HG02970 (cell line): Measurements from ENCODE around the gene TRAM2.
A peak's percentile ranks its signal among the peaks of the same experiment; 100 is the strongest.

ENCODE experiments used
- ATAC-seq: cut with Tn5 transposase; IDR thresholded peaks from one replicate; pipeline ENCODE4 v1.9.1; 2021; ENCODE audit warnings: mild to moderate bottlenecking, moderate library complexity, moderate number of reproducible peaks; ENCODE audit not compliant: unreplicated experiment, low FRiP score

Gene TRAM2, protein sequence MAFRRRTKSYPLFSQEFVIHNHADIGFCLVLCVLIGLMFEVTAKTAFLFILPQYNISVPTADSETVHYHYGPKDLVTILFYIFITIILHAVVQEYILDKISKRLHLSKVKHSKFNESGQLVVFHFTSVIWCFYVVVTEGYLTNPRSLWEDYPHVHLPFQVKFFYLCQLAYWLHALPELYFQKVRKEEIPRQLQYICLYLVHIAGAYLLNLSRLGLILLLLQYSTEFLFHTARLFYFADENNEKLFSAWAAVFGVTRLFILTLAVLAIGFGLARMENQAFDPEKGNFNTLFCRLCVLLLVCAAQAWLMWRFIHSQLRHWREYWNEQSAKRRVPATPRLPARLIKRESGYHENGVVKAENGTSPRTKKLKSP

DNA sequence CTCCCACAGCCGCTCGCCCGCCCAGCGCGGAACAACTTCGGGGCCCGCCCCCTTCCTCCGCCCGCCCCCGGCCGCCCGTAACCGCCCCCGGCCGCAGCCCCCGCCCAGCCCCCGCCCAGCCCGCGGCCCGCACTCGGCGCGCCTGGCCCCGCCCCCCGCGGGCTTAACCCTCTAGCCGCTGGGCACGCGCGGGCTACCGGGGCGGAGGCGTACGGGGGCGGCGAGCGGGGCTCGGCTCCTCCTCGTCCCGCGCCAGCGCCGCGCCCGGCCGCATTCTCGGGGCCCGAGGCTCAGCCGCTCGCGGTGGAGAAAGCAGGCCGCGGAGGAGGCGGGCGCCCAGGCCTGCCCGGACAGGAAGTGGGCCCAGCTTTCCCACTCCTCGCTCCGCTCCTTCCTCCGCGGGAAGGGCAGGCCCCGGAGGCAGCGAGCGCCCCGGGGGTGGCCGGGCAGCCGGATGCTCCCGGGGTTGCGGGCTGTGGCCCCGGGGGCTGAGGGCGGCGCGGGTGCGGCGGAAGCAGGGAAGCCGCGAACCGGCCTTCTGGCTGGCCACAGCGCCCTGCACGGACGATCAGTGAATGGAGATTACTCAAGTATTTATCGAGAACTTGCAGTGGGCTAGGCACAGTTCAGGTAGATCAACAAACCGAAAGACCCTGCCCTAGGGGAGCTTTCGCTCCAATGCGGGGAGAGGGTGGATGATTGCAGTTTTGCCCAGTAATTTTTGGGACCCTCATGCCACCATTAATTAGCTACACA lies at the start of gene TRAM2:
TRAM2 (minus strand) TSS at position 39 of the 756 bp plus-strand sequence. CDS start 145 bp downstream, outside the sequence.
- peak; percentile 58 for ATAC-seq

DNA sequence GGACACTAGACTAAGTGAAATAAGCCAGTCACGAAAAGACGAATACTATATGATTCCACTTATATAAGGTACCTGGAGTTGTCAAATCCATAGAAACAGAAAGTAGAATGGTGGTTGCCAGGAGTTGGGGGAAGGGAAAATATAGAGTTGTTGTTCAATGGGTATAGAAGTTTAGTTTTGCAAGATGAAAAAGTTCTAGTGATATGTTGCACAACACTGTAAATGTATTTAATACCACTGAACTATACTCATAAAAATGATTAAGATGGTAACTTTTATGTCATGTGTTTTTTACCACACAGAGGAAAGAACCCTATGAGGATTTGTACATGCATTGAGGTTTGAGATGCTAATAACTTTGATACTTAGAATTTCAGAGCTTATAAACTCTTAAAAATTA lies 46.0 kb upstream of the TRAM2 start:
- no peak for ATAC-seq

DNA sequence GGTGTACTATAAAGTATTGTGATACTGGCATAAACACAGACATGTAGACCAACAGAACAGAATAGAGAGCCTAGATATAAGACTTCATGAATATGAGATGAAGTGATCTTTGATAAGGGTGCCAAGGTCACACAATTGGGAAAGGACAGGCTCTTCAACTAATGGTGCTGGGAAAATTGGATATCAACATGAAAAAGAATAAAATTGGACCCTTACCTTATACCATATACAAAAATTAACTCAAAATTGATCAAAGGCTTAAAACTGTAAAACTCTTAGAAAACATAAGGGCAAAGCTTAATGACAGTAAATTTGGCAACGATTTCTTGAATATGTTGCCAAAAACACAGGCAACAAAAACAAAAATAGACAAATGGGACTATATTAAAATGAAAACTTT lies 44.8 kb upstream of the TRAM2 start:
- no peak for ATAC-seq

DNA sequence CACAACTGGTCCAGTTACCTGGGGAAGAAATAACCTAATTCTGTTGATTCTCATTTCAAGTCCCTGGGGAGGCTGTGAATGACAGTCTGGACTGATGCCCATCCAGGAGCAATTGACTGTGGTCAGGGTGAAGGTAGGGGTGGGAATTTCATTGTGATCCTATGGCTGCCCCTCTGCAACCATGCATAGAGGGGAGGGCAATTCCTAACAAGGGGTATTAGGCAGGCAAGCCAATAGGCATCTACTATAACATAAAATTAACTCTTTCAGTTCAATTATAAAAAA lies 44.0 kb upstream of the TRAM2 start:
- ATAC-seq: no peak

DNA sequence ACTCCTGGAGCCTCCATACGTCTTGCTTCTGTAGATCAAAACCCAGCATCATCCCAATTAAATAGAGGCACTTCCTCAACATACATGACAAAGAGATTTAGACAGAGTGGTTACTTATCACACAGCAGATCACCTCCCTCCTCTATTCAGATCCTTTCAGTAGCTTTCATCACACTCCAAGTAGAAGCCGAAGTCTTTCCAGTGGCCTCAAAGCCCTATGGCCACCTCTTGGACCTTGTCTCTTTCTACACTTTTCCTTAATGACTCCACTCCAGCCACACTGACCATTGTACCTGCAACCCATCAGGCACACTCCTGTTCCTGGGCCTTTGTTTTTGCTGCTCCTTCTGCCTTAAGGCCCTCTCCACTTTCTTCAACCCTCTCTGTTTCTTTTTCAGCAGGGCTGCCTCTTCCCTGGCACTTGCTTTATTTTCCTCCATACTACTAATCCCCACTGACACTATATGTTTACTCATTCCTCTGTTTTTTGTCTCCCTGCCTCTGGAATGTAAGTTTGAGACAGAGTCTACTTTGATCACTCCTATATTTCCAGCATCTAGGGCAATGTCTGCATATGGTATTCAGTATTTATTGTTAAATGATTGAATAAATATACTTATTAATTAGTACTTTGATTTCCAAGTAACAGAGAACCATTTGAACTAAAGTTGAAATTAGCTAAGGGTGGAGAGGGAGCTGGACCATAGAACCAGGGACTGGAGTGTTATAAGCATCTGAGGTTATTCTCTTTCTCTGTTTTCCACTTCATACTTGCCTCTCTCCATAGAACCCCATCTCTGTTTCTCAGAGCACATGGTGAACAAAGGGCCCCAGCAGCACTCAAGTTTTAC lies 43.4 kb upstream of the TRAM2 start:
- ATAC-seq: no peak

DNA sequence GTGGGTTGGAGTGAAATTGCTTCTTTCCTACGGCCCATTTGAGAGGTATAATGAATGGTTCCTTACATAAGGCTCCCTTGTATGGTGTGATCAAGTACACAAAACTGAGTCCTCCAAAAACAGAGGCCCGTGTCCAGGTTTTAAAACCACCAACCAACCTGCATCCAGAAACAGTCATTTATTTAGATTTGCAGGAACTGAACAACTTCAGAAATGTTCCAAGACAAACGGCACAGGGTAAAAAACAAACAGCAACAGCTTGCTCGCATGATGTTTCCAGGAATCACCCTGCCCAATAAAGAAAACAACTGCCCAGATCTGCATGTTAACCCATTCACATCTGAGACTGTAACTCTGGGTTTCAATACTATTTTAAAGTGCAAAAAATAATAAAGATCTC lies 40.2 kb upstream of the TRAM2 start:
- no peak for ATAC-seq

DNA sequence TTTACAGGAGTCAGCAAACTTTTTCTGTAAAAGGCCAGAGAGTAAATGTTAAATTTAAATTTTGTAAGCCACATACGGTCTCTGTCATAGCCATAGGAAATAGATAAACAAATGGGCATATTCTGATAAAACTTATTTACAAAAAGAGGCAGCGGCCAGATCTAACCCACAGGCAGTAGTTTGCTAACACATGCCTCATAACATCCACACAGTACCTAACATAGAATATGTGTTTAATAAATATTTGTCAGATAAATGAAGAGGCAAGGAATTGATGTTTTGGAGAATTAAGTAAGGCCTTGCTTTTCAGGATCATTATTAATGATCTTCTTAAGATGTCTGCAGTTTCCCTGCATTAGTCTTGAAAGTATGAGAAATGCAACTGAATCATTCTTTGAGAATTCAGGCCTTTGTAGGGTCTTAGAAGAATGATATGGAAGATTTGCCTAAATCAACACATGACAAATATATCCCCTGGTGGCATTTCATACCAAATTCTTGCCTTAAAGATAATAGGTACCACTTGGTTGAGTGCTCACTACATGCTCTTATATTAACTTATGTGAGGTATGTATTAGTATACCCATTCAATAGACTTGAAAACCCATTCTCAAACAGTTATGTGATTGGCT lies 39.3 kb upstream of the TRAM2 start:
- no peak for ATAC-seq

DNA sequence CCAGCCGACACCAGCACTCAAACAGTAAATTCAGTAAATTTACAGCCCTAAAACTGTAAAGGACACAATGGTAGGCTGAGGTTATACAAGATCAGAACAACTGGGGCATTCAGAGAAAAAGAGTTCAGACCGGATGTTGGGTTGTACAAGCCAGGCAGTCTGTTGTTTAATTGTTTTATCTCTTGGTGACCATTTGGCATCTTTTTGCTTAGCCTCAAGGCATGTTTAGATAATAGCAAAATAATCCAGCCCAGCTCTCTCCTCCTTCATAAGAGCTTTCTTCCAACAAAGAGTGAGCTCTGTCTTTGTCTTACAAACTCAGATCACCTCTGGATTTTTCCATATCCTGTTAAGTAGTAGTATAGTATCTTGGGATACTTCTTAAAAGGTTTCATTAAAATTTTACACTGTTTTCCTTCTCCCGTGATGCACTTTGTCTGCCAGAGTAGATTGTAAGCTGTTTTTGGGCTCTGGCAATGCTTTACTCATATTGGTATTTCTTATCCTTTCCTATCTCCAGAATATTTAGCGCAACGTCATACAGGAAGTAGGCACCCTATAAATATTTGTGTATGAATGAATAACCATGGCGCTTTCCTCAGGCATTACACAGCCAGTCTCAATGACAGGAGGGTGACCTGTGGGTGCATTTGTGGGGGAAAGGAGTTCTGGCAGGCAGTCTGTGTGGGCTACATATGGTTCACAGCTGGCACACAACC lies 35.6 kb upstream of the TRAM2 start:
- no peak for ATAC-seq

DNA sequence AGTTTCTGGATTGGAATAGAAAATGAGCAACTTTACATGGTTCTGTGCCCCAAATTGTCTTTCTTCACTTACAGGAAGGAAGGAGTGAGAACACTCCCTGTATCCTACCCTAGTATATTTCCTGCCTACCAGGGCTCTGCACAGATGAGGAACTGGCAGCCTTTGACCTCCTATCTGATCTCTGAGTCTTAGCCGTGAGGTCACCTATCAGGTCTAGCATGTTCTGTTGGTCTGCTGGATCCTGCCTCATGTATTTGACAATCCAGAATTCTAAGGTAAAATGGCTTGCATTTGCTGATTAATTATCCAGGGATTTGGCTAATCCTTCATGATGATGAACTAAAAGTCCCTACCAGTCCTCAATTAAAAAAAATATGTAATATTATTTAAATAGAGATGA lies 35.0 kb upstream of the TRAM2 start:
- ATAC-seq: no peak

DNA sequence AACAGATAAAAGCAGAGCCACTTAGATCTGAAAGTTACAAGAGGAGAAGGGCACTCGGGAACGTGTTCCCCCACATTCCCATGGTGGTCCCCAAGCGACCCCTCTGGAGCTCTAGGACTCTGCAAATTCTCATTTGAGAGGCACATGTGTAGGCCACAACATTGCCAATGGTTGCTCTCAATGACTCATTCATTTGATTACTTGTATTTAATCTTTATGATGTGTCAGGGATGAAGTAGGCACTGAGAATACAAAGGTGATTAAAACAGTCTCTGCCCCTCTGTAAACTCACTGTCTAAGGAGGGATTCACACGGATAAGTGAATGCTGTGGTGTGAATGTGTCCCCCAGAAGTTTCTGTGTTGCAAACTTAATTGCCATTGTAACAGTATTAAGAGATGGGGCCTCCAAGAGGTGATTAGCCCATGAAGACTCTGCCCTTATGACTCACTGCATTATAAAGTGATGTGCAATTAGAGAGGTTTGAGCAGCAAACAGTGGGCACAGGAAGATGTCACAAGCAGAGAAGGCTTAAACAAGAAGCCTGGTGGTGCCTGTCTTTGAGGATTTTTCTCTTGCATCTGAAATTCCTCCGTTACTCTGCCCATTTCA lies 34.0 kb upstream of the TRAM2 start:
- ATAC-seq: no peak

DNA sequence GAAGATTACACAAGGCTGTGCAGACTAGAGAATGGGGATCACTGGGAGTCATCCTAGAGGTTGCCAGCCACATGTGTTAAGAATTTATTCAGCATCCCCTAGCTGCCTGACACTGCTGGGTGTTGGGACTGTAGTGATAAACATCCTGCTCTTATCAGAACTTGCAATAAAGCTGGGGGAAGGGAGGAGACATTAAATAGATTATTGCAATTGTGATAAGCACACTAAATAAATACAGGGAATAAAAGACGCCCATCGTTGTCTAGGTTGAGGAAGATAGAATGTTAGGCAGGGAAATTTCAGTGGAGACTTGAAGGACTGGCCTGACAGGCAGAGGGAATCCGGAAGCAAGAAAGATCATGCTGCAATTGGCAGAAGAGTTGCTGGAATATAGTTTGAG lies 33.2 kb upstream of the TRAM2 start:
- no peak for ATAC-seq

DNA sequence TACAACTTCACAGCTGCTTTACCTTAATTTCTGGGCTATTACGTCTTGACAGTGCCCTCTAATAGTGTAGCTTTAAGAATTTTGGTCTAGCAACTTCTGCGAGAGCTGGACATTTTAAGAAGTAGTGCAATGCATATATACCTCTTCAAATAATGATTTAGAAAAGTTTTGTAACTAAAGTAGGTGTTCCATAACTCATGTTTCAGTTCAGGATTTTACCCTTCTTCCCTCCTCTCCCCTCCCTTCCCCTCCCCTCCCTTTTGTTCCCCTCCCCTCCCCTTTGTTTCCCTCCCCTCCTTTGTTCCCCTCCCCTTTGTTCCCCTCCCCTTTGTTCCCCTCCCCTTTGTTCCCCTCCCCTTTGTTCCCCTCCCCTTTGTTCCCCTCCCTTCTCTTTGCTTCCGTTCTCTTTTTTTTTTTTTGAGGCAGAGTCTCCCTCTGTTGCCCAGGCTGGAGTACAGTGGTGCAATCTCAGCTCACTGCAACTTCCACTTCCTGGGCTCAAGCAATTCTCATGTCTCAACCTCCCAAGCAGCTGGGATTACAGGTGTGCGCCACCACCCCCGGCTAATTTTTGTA lies 28.8 kb upstream of the TRAM2 start:
- no peak for ATAC-seq

DNA sequence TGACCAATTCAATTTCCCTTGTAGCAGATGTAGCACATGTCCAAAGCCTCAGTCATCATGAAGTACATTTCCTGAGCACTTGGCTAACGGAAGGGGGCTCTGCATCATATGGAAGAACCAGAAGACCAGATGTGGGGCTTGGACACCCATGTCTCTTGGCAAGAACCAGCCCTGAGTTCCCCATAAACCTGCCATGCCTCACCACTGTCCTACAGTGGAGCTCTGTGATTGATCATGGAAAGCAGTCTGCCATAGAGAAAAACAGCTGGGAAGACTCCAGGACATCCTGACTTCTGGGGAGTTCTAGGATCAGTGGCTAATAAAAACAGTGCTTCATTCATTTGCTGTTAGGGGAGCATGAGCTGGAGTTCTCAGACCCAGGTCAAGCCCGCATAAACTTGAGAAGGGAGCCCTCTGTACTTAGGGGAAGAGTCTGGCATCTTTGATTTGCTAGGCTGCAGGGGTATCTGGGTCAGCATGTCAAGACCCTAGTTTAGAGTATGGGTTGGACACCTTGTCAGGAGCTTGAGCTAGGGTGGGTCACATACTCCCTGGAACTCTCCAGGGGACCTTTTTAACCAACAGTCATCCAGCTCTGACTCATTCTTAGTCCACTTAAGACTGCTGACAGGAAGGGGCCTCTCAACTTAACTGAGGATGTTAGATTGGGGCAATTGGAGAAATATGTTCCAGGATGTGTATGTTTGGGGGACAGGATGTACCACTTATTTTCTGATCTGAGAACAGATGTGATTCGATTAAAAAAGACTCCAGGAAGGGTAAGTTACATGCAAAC lies 26.3 kb upstream of the TRAM2 start:
- no peak for ATAC-seq

DNA sequence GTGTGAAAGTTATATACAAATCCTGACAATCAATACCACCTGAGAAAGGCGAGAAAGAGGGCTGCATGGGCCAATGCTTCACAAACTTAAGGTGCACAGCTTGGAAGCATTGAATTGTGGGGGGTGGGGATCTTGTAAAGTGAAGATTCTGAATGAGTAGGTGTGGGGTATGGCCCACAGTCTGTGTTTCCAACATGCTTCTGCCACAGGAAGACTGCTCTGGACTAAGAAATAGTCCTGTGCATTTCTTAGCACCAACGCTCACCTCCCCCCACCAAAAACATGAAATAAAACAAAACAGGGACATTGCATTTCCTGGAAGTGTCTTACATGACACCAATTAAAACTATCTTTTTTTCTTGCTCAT lies 21.9 kb upstream of the TRAM2 start:
- no peak for ATAC-seq

DNA sequence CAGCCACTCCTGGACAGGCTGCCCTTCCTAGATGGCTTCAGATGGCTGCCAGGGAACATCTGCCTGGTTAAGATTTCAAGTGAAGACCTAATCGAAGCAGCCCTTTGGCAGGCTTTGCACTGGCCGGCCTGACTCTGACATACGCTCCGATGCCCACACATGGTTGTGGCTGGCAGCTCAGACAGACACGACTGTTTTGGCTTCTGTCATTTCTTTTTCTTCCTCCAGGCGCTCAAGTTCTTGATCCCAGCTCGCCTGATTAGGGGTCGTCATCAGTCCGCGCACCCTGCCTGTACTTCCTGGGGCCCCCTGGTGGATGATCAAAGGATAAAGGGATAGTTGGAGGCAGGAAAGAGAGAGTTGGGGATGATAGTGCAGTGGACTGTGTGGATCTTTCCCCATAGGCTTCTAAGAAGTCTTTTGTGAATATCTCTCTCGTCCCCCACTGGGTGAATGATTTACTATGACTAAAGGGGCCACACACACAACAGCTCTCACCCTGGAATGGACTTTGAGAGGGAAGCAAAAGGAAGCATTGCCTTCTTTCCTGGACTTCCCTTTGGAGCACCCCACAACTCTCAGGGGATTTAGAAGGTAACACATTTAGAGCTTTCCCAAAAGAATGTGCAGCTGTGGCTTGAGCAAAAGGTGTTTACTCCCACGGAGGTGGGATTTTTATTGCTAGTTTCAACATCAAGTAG lies 21.4 kb upstream of the TRAM2 start:
- ATAC-seq: no peak

DNA sequence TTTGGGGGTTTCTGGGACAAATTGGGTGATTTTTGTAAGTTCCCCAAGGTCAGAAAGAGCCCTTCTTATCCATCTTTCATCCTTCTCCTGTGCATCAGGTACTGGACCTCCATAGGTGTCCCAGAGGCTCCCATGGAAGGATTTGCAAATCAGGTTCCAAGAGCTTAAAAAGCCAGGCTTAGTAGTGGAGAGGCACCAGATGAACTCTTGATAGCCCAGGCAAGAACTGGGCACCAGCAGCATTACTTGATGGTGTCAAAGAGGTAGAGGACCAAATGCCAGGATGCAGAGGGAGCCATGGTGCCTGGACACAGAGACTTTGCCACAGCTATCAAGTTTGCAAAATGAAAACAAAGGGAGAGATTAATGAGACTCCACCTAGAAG lies 20.9 kb upstream of the TRAM2 start:
- no peak for ATAC-seq

DNA sequence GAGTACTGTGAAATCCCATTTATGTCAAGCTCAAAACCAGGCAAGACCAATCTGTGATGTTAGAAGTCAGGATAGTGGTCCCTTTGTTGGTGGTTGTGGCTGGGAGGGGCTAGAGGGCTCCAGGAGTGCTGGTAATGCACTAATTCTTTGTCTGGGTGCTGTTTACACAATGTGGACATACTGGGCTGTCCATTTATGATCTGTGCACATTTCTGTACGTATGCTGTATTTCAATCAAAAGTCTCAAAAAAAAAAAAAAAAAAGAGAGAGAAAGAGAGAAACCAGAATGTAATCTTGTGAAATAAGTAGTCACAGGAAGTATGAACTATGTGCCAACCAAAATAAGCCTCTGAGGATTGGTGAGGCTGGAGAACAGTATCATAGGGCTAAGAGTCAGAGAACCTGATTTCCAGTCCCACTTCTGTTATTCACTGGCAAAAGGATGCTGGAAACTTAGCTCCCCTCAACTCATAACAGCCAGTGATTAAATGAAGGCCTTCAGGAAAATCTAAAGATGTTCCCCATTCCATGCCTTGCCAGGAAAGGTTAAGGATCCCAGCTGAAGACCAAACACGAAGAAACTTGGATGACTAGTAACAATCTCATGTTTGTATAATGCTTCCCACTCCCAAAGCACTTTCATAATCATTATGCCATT lies 19.6 kb upstream of the TRAM2 start:
- no peak for ATAC-seq

DNA sequence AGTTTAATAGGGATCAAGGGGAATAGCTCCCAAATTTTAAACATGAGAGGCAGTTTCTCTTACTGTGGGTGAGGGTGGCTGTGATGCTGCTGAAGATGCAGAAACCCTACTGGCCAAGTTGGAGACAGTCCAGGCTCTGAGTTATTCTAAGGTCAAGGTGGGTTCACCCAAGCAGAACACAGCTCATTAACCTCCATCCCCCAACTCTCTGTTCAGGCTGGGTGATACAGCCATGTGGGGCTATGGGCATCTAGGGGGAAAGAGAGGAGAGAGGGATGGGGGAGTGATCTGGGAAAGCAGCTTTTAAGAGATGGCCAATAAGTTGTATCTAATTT lies 18.9 kb upstream of the TRAM2 start:
- peak; percentile 68 for ATAC-seq
